ENCODE measurements around the gene NRP1. TPM values are rescaled to one million over a fixed set of nuclear protein-coding genes. Genes with fewer than 3 reads are reported as not detected.

NRP1 gene
- total RNA-seq, 1 donor from 2014 or later: 16.1 TPM

- TF ChIP-seq CTCF (conservative IDR thresholded peaks at IDR 0.05): no peak
- H3K36me3 Mint-ChIP-seq (ENCODE audit: low read depth): peaks cover 22% of the 10 kb centered on the region
- no peak overlapping the region for H3K27ac Mint-ChIP-seq (ENCODE audit: unreplicated experiment)
Observed at GRCh38 chr10:33211106-33211878, 123.2 kb downstream of the NRP1 start.

GRCh38 chr10:33209802-33210201, 124.7 kb downstream of the NRP1 start:
- Mint-ChIP-seq H3K27ac (ENCODE audit: unreplicated experiment) (no peak overlapping the region), H3K36me3 (ENCODE audit: low read depth) (peaks cover 35% of the 10 kb centered on the region), H3K4me1 (peaks cover 36% of the 10 kb centered on the region), H3K4me3 (no peak overlapping the region), H3K27me3 (ENCODE audit: low read depth) (no peaks in the 10 kb centered on the region), H3K9me3 (peaks cover 5% of the 10 kb centered on the region)
- DNase-seq (ENCODE audit: low read depth, low spot score): no peak
- no peak for TF ChIP-seq CTCF (conservative IDR thresholded peaks at IDR 0.05)

More at GRCh38 chr10:33211106-33211878, 123.2 kb downstream of the NRP1 start:
- no peaks in the 10 kb centered on the region for H3K9me3 Mint-ChIP-seq
- H3K27me3 Mint-ChIP-seq (ENCODE audit: low read depth): no peaks in the 10 kb centered on the region
- DNase-seq (ENCODE audit: low read depth, low spot score): no peak
- H3K4me3 Mint-ChIP-seq: no peak overlapping the region
- H3K4me1 Mint-ChIP-seq: peaks cover 23% of the 10 kb centered on the region

DNA sequence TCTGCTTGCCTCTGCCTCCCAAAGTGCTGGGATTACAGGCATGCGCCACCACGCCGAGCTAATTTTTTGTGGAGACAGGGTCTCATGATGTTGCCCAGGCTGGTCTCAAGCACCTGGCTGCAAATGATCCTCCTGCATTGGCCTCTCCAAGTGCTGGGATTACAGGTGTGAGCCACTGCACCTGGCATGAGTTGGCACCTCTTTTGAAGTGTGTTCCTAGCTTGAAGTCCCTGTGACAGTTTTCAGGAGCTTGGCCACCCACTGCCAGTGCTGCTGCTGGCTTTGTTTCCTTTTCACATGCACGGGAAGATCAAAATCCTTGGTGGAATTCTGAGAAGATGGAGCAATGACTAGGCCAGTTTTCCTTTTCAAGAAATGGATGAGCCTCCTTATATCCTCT, 126.3 kb downstream of the NRP1 start:
- H3K4me1 Mint-ChIP-seq: peaks cover 33% of the 10 kb centered on the region
- H3K27ac Mint-ChIP-seq (ENCODE audit: unreplicated experiment): no peak overlapping the region
- H3K4me3 Mint-ChIP-seq: no peak overlapping the region
- H3K9me3 Mint-ChIP-seq: peaks cover 5% of the 10 kb centered on the region
- no peak for DNase-seq (ENCODE audit: low read depth, low spot score)
- TF ChIP-seq CTCF (conservative IDR thresholded peaks at IDR 0.05): no peak
- H3K27me3 Mint-ChIP-seq (ENCODE audit: low read depth): no peaks in the 10 kb centered on the region
- H3K36me3 Mint-ChIP-seq (ENCODE audit: low read depth): peaks cover 24% of the 10 kb centered on the region

- peaks cover 33% of the 10 kb centered on the region for H3K4me1 Mint-ChIP-seq
- H3K4me3 Mint-ChIP-seq: no peak overlapping the region
- peaks cover 5% of the 10 kb centered on the region for H3K9me3 Mint-ChIP-seq
- no peaks in the 10 kb centered on the region for H3K27me3 Mint-ChIP-seq (ENCODE audit: low read depth)
- no peak overlapping the region for H3K27ac Mint-ChIP-seq (ENCODE audit: unreplicated experiment)
- TF ChIP-seq CTCF (conservative IDR thresholded peaks at IDR 0.05): no peak
- H3K36me3 Mint-ChIP-seq (ENCODE audit: low read depth): peaks cover 21% of the 10 kb centered on the region
- DNase-seq (ENCODE audit: low read depth, low spot score): no peak
Observed at GRCh38 chr10:33204031-33204430, 130.4 kb downstream of the NRP1 start.

DNA sequence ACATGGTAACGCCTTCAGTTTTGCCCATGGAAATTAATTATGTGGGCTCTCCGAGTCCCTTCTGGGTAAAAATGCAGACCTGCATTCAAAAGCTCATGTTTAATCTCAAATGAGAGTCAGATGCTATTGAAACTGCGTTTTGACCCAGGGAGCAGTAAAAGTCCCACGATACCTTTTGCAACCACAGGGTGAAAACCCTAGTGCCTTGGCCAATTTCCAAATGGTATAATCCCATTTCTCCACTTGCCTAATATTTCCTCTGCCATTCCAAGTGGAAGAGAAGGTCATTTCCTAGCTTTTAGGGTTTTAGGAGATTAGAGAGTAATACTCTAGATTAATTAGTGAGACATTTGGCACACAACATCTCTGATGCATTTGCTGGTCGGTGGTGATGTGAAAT, 132.5 kb downstream of the NRP1 start:
- H3K9me3 Mint-ChIP-seq: peaks cover 5% of the 10 kb centered on the region
- no peak overlapping the region for H3K4me3 Mint-ChIP-seq
- no peak for TF ChIP-seq CTCF (conservative IDR thresholded peaks at IDR 0.05)
- no peaks in the 10 kb centered on the region for H3K27me3 Mint-ChIP-seq (ENCODE audit: low read depth)
- peaks cover 44% of the 10 kb centered on the region for H3K4me1 Mint-ChIP-seq
- peaks cover 17% of the 10 kb centered on the region for H3K36me3 Mint-ChIP-seq (ENCODE audit: low read depth)
- no peak overlapping the region for H3K27ac Mint-ChIP-seq (ENCODE audit: unreplicated experiment)
- DNase-seq (ENCODE audit: low read depth, low spot score): no peak

All from neural crest cell (in vitro differentiated cells).